Head of caudate nucleus (tissue), 42 donors: ENCODE measurements around the gene FAM53B.

Source experiments
- DNase-seq, 42 donors: peaks; one replicate each; pipeline versions ENCODE4 v3.0.0 to v3.0.0-alpha.2; 2020 to 2021; ENCODE audit warnings: mixed read lengths in 7 of 42
- intact Hi-C: fragments of 100-400 bp; cut with DNase I; formaldehyde crosslinking; loops from one replicate; pipeline ENCODE4 v1.15.0; 2022

The FAM53B gene

GRCh38 chr10:124693801-124694416, 50.3 kb downstream of the FAM53B start:
- intact Hi-C loops, result no loop called here
- peak in 16 of 42 donors; percentile 44 to 79 (median 69) for DNase-seq

- intact Hi-C loops, result no loop called here
- peak in 1 of 42 donors; percentile 40 for DNase-seq
Observed at GRCh38 chr10:124693396-124693795, 50.8 kb downstream of the FAM53B start.

GRCh38 chr10:124692100-124692446, 52.1 kb downstream of the FAM53B start:
- DNase-seq, result no peak
- intact Hi-C loops, result no loop called here

GRCh38 chr10:124691421-124692099, 52.6 kb downstream of the FAM53B start:
- no peak for DNase-seq
- intact Hi-C loops, result no loop called here

- DNase-seq, result no peak
- intact Hi-C loops, result no loop called here
Observed at GRCh38 chr10:124691002-124691401, 53.2 kb downstream of the FAM53B start.

- intact Hi-C loops, result loop anchor here (5.0 kb wide), 1 partner anchor 47 kb away; no protein-coding TSS in a partner anchor
- no peak for DNase-seq
Observed at GRCh38 chr10:124689911-124690498, 54.2 kb downstream of the FAM53B start.

- intact Hi-C loops, result loop anchor here (5.0 kb wide), 1 partner anchor 48 kb away; no protein-coding TSS in a partner anchor
- DNase-seq, result no peak
Observed at GRCh38 chr10:124688889-124689670, 55.1 kb downstream of the FAM53B start.

- no peak for DNase-seq
- intact Hi-C loops, result loop anchor here (5.0 kb wide), 1 partner anchor 49 kb away; no protein-coding TSS in a partner anchor
Observed at GRCh38 chr10:124688386-124688785, 55.8 kb downstream of the FAM53B start.

GRCh38 chr10:124686707-124687376, 57.3 kb downstream of the FAM53B start:
- intact Hi-C loops, result loop anchor here (5.0 kb wide), 1 partner anchor 50 kb away; no protein-coding TSS in a partner anchor
- DNase-seq, result peak; percentile 55 to 95 (median 87)

- peak in 35 of 42 donors; percentile 51 to 81 (median 67) for DNase-seq
Observed at GRCh38 chr10:124685261-124685660, 58.9 kb downstream of the FAM53B start.

GRCh38 chr10:124683814-124684213, 60.4 kb downstream of the FAM53B start:
- peak in 2 of 42 donors; percentile 24 to 42 for DNase-seq
- intact Hi-C loops, result no loop called here

More at GRCh38 chr10:124685261-124685660, 58.9 kb downstream of the FAM53B start:
- intact Hi-C loops, result loop anchor here (5.0 kb wide), 1 partner anchor 52 kb away; no protein-coding TSS in a partner anchor

GRCh38 chr10:124681626-124682552, 62.3 kb downstream of the FAM53B start:
- intact Hi-C loops, result no loop called here
- DNase-seq, result no peak

- intact Hi-C loops, result no loop called here
- DNase-seq, result no peak
Observed at GRCh38 chr10:124681091-124681490, 63.1 kb downstream of the FAM53B start.

GRCh38 chr10:124680675-124681074, 63.5 kb downstream of the FAM53B start:
- DNase-seq, result peak in 10 of 42 donors; percentile 45 to 77 (median 66)
- intact Hi-C loops, result no loop called here

GRCh38 chr10:124679401-124679800, 64.8 kb downstream of the FAM53B start:
- intact Hi-C loops, result no loop called here
- DNase-seq, result no peak

GRCh38 chr10:124678557-124679240, 65.5 kb downstream of the FAM53B start:
- intact Hi-C loops, result no loop called here
- DNase-seq, result no peak
